HG02623 (cell line): ENCODE data around the gene SCN5A.

Source experiments
- ATAC-seq: cut with Tn5 transposase; IDR thresholded peaks from one replicate; pipeline ENCODE4 v1.9.1; 2021; ENCODE audit warnings: moderate library complexity; ENCODE audit not compliant: unreplicated experiment

Gene SCN5A

GRCh38 chr3:38563070-38563885 lies 86.2 kb downstream of the SCN5A start:
- ATAC-seq = no peak

- ATAC-seq = no peak
Observed at GRCh38 chr3:38562467-38562925, 87.0 kb downstream of the SCN5A start.

- ATAC-seq = no peak
Observed at GRCh38 chr3:38561746-38562466, 87.6 kb downstream of the SCN5A start.

- ATAC-seq = no peak
Observed at GRCh38 chr3:38560996-38561717, 88.3 kb downstream of the SCN5A start.

- no peak for ATAC-seq
Observed at GRCh38 chr3:38560284-38560683, 89.2 kb downstream of the SCN5A start.

- no peak for ATAC-seq
Observed at GRCh38 chr3:38558864-38559263, 90.6 kb downstream of the SCN5A start.

- no peak for ATAC-seq
Observed at GRCh38 chr3:38556640-38557358, 92.7 kb downstream of the SCN5A start.

GRCh38 chr3:38555926-38556325 lies 93.6 kb downstream of the SCN5A start:
- no peak for ATAC-seq

GRCh38 chr3:38555149-38555840 lies 94.2 kb downstream of the SCN5A start:
- ATAC-seq = no peak

- no peak for ATAC-seq
Observed at GRCh38 chr3:38554127-38554827, 95.2 kb downstream of the SCN5A start.

- no peak for ATAC-seq
Observed at GRCh38 chr3:38553071-38553470, 96.4 kb downstream of the SCN5A start.

GRCh38 chr3:38552364-38552763 lies 97.1 kb downstream of the SCN5A start:
- no peak for ATAC-seq

- no peak for ATAC-seq
Observed at GRCh38 chr3:38551026-38551832, 98.3 kb downstream of the SCN5A start.

- ATAC-seq = no peak
Observed at GRCh38 chr3:38549957-38550840, 99.3 kb downstream of the SCN5A start.

GRCh38 chr3:38549486-38549885 lies 100.0 kb downstream of the SCN5A start:
- no peak for ATAC-seq

GRCh38 chr3:38549082-38549481 lies 100.4 kb downstream of the SCN5A start:
- ATAC-seq = no peak

- ATAC-seq = no peak
Observed at GRCh38 chr3:38548154-38548931, 101.1 kb downstream of the SCN5A start.
